ENCODE measurements around the gene HOXA7.

The HOXA7 gene

GRCh38 chr7:27192546-27193334 is 36.3 kb upstream of the HOXA7 start:
- peak; percentile 67 for DNase-seq (ENCODE audit: low spot score)
- in situ Hi-C loops (cut with MboI; ENCODE audit: low pct_unique_long_range_greater_than_20kb, low sequenced_read_pairs, unreplicated experiment): no loop called here

DNA sequence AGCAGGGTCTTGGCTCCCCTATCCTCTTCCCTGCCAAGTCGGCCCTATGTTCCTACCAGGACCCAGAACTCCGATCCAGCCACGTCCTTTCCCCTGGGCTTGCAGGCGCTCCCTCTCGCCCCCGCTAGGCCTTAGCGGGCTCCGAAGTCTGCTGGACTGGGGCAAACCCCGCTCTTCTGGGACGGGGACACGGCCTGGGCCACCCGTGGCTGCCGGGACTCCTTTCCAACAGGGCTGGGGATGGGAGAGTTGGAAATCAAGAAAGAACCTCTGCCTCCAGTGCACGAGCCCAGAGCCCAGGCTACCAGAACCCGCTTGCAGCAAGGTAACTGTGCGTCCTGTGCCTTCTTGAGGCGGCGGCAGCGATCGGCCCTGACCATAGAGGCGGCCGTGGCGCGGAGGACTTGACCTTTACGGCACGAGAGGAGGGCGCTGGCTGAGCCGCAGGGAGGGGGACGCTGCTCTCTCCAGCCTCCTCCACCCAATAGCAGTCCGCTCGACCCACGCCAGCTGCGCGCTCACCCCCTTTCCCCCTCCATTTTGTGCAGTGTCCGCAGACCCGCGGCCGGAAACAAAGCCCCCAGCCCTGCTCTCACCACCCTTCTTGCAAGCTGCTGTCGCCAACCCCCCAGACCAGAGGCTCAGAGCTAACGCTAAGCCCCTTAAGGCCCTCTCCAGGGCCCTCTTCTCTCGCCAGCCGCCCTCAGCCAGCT is 35.5 kb upstream of the HOXA7 start:
- DNase-seq (ENCODE audit: low spot score): no peak
- in situ Hi-C loops (cut with MboI; ENCODE audit: low pct_unique_long_range_greater_than_20kb, low sequenced_read_pairs, unreplicated experiment): no loop called here
- TF ChIP-seq, protein P1, sequence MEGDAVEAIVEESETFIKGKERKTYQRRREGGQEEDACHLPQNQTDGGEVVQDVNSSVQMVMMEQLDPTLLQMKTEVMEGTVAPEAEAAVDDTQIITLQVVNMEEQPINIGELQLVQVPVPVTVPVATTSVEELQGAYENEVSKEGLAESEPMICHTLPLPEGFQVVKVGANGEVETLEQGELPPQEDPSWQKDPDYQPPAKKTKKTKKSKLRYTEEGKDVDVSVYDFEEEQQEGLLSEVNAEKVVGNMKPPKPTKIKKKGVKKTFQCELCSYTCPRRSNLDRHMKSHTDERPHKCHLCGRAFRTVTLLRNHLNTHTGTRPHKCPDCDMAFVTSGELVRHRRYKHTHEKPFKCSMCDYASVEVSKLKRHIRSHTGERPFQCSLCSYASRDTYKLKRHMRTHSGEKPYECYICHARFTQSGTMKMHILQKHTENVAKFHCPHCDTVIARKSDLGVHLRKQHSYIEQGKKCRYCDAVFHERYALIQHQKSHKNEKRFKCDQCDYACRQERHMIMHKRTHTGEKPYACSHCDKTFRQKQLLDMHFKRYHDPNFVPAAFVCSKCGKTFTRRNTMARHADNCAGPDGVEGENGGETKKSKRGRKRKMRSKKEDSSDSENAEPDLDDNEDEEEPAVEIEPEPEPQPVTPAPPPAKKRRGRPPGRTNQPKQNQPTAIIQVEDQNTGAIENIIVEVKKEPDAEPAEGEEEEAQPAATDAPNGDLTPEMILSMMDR (IDR thresholded peaks at IDR 0.05; ENCODE audit: extremely low read depth, insufficient read depth, missing control alignments): no peak

More at GRCh38 chr7:27192546-27193334, 36.3 kb upstream of the HOXA7 start:
- TF ChIP-seq, protein P1 (IDR thresholded peaks at IDR 0.05; ENCODE audit: extremely low read depth, insufficient read depth, missing control alignments): no peak

GRCh38 chr7:27191161-27191731 is 34.8 kb upstream of the HOXA7 start:
- no peak for DNase-seq (ENCODE audit: low spot score)
- TF ChIP-seq, protein P1 (IDR thresholded peaks at IDR 0.05; ENCODE audit: extremely low read depth, insufficient read depth, missing control alignments): no peak
- in situ Hi-C loops (cut with MboI; ENCODE audit: low pct_unique_long_range_greater_than_20kb, low sequenced_read_pairs, unreplicated experiment): no loop called here

DNA sequence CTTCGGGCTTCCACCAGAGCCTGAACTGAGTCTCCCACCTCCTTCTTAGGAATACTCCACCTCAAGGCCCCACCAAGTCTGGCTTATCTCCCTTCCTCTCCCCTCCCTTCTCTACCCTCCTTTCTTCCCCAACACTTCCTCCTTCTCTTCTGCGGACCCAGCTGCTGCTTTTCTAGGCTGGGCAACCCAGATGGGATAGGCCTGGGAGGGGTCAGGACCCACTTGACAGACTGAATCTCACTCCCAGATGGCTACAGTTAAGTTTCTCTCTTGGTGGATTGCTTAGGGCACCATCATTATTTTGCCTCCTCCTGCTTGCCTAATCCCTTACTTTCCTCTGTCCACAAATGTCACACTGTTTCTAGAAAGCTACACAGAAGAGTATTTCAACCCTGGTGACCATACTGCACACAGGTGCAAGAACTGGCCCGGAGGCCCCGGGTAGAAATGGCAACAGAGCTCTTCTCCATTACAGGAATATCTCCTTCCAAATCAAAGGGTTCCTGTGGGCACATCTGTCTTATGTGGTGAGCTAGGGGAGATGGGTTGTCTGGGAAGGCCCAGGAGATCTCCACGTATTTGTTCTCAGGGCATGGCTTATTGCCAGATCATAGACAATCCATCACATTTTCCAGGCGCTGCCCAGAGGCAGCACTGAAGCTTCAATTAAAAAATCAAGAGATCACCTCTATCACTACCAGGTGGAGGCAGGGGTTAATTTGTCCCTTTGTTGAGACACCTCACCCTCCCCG is 33.7 kb upstream of the HOXA7 start:
- no peak for DNase-seq (ENCODE audit: low spot score)
- in situ Hi-C loops (cut with MboI; ENCODE audit: low pct_unique_long_range_greater_than_20kb, low sequenced_read_pairs, unreplicated experiment): no loop called here
- TF ChIP-seq, protein P1 (IDR thresholded peaks at IDR 0.05; ENCODE audit: extremely low read depth, insufficient read depth, missing control alignments): no peak

- DNase-seq (ENCODE audit: low spot score): no peak
- in situ Hi-C loops (cut with MboI; ENCODE audit: low pct_unique_long_range_greater_than_20kb, low sequenced_read_pairs, unreplicated experiment): no loop called here
- TF ChIP-seq, protein P1 (IDR thresholded peaks at IDR 0.05; ENCODE audit: extremely low read depth, insufficient read depth, missing control alignments): no peak
Measured at GRCh38 chr7:27189295-27189996, 33.0 kb upstream of the HOXA7 start.
